Fibroblast of upper back skin (primary cell): ENCODE results near the gene LZTS3.
"Not testable (repeated sequence)": the region's sequence is repeated elsewhere in the genome, so short reads cannot be mapped to it uniquely, and the experiment has no call there.

Experiments
- DNase-seq: peaks from one replicate; pipeline ENCODE4 v3.0.0-alpha.2; 2013

LZTS3 gene

GRCh38 chr20:3172933-3173609 lies at the start of gene LZTS3:
TSS of gene LZTS3 (minus strand) at chr20:3173549. CDS start at chr20:3167163, 6,386 bp downstream.
- peak; percentile 61 for DNase-seq

- no peak for DNase-seq
Measured at GRCh38 chr20:3221398-3222226, 48.3 kb upstream of the LZTS3 start.

GRCh38 chr20:3218307-3218988 lies 45.1 kb upstream of the LZTS3 start:
- peak; percentile 31 for DNase-seq

- DNase-seq, result not testable (repeated sequence)
Measured at GRCh38 chr20:3215359-3215917, 42.1 kb upstream of the LZTS3 start.

- DNase-seq, result no peak
Measured at GRCh38 chr20:3213226-3213625, 39.9 kb upstream of the LZTS3 start.

- no peak for DNase-seq
Measured at GRCh38 chr20:3210346-3210745, 37.0 kb upstream of the LZTS3 start.

- no peak for DNase-seq
Measured at GRCh38 chr20:3209946-3210317, 36.6 kb upstream of the LZTS3 start.

- peak; percentile 32 for DNase-seq
Measured at GRCh38 chr20:3209257-3209945, 36.1 kb upstream of the LZTS3 start, which contains the start of gene ITPA. TSS of gene ITPA (plus strand) at chr20:3209498. CDS start at chr20:3209552, 54 bp downstream.

- DNase-seq, result no peak
Measured at GRCh38 chr20:3208786-3209256, 35.5 kb upstream of the LZTS3 start.

GRCh38 chr20:3204124-3204794 lies 30.9 kb upstream of the LZTS3 start, which contains the start of gene DDRGK1:
TSS of gene DDRGK1 (minus strand) at chr20:3204682. CDS start at chr20:3204627, 55 bp downstream.
- DNase-seq, result peak; percentile 77

GRCh38 chr20:3203315-3204123 lies 30.2 kb upstream of the LZTS3 start:
- no peak for DNase-seq

- no peak for DNase-seq
Measured at GRCh38 chr20:3202965-3203314, 29.6 kb upstream of the LZTS3 start.

- no peak for DNase-seq
Measured at GRCh38 chr20:3199976-3200755, 26.8 kb upstream of the LZTS3 start.

GRCh38 chr20:3199206-3199605 lies 25.9 kb upstream of the LZTS3 start:
- no peak for DNase-seq

- no peak for DNase-seq
Measured at GRCh38 chr20:3195590-3196237, 22.4 kb upstream of the LZTS3 start.

GRCh38 chr20:3194617-3195280 lies 21.4 kb upstream of the LZTS3 start:
- DNase-seq, result no peak

GRCh38 chr20:3193806-3194616 lies 20.7 kb upstream of the LZTS3 start:
- no peak for DNase-seq
